Esophagus muscularis mucosa (tissue), 4 donors: ENCODE results near the gene TBPL1.

Experiments used
- EP300 ChIP-seq: sonication (generic); formaldehyde crosslinking; IDR thresholded peaks from one replicate; pipeline ENCODE4 v1.6.1; 2017; ENCODE audit warnings: antibody characterized with exemption
- POLR2A ChIP-seq: fragments of 450-650 bp; IDR thresholded peaks from one replicate; pipeline ENCODE4 v1.6.1; 2017; ENCODE audit warnings: antibody characterized with exemption, moderate library complexity, mild to moderate bottlenecking, low read depth
- TF ChIP-seq, protein P1 (sequence below), 3 experiments: fragments of 200-600 bp in 2 of 3; fragments of 450-650 bp in 1 of 3; sonication (generic) in 2 of 3; IDR thresholded peaks; one replicate each; pipeline ENCODE4 v1.5.1; 2017 to 2019; ENCODE audit warnings: antibody characterized with exemption in 3 of 3, mild to moderate bottlenecking in 2 of 3, moderate library complexity in 1 of 3

DNA sequence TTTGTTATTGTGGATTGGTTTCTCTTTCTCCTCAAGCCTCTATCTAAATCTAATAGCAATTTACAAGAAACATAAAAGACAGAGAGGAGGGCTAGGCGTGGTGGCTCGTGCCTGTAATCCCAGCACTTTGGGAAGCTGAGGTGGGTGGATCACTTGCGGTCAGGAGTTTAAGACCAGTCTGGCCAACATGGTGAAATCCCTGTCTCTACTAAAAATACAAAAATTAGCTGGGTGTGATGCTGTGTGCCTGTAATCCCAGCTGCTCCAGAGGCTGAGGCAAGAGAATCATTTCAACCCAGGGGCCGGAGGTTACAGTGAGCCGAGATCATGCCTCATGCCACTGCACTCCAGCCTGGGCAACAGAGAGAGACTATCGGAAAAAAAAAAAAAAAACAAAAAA, 52.8 kb downstream of the TBPL1 start:
- TF ChIP-seq POLR2A (no peak), EP300 (no peak)
- TF ChIP-seq, protein P1, sequence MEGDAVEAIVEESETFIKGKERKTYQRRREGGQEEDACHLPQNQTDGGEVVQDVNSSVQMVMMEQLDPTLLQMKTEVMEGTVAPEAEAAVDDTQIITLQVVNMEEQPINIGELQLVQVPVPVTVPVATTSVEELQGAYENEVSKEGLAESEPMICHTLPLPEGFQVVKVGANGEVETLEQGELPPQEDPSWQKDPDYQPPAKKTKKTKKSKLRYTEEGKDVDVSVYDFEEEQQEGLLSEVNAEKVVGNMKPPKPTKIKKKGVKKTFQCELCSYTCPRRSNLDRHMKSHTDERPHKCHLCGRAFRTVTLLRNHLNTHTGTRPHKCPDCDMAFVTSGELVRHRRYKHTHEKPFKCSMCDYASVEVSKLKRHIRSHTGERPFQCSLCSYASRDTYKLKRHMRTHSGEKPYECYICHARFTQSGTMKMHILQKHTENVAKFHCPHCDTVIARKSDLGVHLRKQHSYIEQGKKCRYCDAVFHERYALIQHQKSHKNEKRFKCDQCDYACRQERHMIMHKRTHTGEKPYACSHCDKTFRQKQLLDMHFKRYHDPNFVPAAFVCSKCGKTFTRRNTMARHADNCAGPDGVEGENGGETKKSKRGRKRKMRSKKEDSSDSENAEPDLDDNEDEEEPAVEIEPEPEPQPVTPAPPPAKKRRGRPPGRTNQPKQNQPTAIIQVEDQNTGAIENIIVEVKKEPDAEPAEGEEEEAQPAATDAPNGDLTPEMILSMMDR (IDR thresholded peaks at IDR 0.05) = no peak
